DOHH2 (cell line): ENCODE measurements around the gene TBC1D22A.

Experiments
- CTCF ChIP-seq: fragments of 200-600 bp; sonication (generic); IDR thresholded peaks from one replicate; pipeline ENCODE4 v1.5.1; 2014; ENCODE audit warnings: antibody characterized with exemption, mild to moderate bottlenecking, low read depth, low read length; ENCODE audit not compliant: poor library complexity, severe bottlenecking
- EZH2phosphoT487 ChIP-seq: fragments of 200-600 bp; sonication (generic); IDR thresholded peaks from 2 replicates; pipeline ENCODE4 v1.6.1; 2017; ENCODE audit warnings: borderline replicate concordance, mild to moderate bottlenecking, antibody characterized with exemption, low read length, moderate library complexity, mixed read lengths

- TF ChIP-seq CTCF = no peak
- TF ChIP-seq EZH2phosphoT487 = no peak
Measured at GRCh38 chr22:46883092-46883910, 120.9 kb downstream of the TBC1D22A start.
